ENCODE data around the gene CALD1. TPM values are rescaled to one million over a fixed set of nuclear protein-coding genes. Genes with fewer than 3 reads are reported as not detected.

CALD1 gene
- 100 to 1,000 TPM; 201 to 501 (median 268) TPM for polyA plus RNA-seq (ENCODE audit: insufficient read length in 4 of 4)

DNA sequence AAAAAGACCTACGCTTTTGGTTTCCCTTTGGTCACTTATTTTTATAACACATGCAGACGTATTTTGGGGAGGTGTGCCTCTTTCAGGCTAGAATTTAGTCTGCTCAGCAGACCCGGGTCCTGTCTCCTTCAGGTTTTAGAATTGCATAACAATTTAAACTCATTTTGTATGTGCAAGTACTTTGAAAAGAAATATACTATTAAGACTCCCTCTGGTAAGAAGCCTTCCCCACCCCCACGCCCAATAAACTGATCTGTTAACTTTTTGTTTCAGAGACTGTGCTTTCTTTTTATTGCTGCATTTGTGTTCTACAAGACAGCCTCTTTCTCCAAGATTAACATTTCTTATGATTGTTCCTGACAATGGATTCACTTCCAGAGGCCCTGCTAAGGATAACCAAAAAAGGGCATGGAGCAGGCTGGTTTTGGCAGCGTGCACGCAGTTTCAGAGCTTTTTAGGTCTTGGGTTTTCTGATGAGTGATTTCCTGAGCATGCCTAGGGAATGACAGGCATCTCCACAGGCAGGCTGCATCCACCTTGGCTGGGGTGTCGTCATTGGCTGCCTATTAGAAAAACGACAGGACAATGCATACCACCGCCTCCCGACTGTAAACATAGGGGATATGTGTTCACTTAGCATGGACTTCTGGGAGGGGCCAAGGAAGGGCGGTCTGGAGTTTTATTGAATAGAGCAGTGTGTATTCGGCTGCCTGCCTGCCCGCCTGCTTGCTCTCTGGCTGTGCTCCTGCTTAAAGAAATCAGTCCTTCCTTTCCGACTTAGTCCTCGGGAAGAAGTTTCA lies at the start of gene CALD1:
CALD1 (plus strand) TSS at position 694 of the 800 bp plus-strand sequence. CDS start 88,100 bp downstream, outside the sequence.
- DNase-seq (ENCODE audit: low read depth in 4 of 4, low spot score in 3 of 4): peak in 3 of 4 donors; percentile 53 to 65 (median 53)

DNA sequence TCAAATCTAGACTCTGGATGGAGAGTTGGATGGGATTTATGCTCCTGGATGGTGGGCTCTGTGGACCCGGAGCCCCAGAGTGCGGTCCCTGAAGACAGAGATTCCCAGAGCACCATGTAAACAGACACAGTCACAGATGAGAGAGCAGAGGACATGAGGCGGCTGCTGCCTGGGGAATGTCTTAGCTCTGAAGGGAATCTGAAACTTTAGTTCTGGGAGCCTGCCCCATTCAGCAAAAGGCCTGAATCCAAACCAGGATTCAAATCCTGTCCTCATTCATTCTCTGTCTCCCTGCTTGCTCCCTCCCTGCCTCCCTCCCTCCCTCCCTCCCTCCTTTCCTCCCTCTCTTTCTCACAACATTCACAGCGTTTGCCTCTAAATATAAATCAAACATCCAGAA lies 49.5 kb upstream of the CALD1 start:
- DNase-seq (ENCODE audit: low read depth in 4 of 4, low spot score in 3 of 4): peak in 2 of 4 donors; percentile 16 to 36

DNA sequence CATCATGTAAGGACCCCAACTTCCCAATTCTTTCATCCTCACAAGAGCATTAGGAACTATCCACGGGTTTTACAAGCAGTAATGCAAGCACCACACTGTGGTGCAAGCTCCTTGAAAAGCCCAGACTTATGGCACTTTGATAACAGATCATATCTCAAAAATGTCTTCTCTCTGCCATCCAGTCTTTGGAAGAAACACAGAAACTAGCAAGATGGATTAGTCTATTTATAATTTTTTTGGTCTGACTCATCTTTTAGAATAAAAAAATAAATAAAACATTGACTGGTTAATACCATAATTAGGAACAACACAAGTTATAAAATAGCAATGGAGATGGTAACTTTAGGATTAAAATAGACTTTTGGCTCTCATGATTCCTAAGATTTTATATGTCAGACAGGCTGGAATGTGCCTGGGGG lies 49.0 kb upstream of the CALD1 start:
- no peak for DNase-seq (ENCODE audit: low read depth in 4 of 4, low spot score in 3 of 4)

GRCh38 chr7:134731616-134732015 lies 47.8 kb upstream of the CALD1 start:
- no peak for DNase-seq (ENCODE audit: low read depth in 4 of 4, low spot score in 3 of 4)

DNA sequence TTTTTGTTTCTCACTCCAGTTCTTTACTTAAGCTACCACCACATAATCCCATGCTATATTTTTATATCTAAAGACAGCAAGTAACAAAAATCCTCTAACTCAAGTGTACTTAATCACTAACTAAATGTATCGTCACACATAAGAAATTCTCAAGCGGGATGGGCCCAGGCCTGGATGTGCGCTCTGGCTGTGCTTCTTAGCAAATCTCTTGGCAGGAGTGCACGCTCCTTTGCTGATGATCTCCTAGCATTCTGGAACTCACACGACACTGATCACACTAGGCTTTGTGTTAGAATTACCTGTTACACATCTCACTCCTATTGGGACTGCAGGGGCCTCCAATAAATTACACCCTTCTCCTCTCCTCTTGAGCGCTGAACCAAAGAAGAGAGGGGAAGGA lies 46.7 kb upstream of the CALD1 start:
- no peak for DNase-seq (ENCODE audit: low read depth in 4 of 4, low spot score in 3 of 4)

- DNase-seq (ENCODE audit: low read depth in 4 of 4, low spot score in 3 of 4): no peak
Measured at GRCh38 chr7:134736381-134736780, 43.1 kb upstream of the CALD1 start.

DNA sequence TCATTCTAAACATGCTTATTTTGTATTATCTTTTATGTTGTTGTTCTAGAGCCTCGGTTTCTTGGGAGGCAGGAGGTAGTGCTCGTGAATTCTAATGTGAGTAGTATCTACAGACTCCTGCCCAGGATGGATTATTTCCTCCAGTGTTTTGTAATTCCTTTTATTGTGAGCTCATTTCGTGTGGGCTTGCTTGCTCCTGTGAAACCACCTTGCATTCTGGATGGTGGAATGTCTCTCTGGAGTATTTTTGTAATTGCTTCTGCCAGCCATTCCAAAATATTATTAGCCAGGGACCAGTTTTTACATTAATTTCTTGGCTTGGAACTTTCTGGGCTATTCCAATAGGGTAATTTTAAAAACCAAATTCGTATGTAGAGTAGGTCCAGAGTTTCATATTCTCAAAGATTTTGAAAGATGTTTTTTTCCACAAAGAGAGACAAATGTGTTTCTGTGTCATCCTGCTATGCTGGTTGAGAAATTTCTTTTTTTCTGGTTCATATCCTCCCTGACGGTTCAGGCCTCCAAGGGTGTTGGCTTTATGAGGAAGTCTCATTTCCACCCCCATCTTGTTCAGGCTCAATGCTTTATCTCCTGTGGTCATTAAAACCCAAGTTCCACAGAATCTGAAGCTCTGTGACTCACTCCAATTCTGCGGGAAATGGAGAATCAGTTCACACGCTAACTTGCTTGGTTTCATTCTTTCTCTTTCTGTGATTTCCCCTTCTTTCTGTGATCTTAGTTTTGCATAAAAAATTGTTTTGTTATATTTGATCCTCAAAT lies 41.7 kb upstream of the CALD1 start:
- DNase-seq (ENCODE audit: low read depth in 4 of 4, low spot score in 3 of 4): no peak

- DNase-seq (ENCODE audit: low read depth in 4 of 4, low spot score in 3 of 4): no peak
Measured at GRCh38 chr7:134739362-134739761, 40.1 kb upstream of the CALD1 start.

DNA sequence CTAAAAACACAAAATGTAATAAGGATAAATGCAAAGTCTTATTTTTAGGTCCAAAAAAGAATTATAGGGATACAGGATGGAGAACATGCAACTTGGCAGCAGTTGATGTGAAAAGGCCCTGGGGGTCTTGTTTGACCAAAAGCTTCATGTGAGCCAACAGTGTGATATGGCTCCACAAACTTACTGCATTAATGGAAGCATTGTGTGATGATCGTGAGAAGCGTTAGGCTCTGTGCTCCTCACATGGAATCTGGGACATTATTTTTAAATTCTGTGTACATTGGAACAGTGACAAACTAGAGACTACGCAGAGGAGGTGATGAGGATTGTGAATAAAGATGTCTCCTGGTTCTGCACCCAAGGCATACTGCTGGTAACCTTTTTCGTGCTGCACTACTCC lies 39.1 kb upstream of the CALD1 start:
- no peak for DNase-seq (ENCODE audit: low read depth in 4 of 4, low spot score in 3 of 4)

DNA sequence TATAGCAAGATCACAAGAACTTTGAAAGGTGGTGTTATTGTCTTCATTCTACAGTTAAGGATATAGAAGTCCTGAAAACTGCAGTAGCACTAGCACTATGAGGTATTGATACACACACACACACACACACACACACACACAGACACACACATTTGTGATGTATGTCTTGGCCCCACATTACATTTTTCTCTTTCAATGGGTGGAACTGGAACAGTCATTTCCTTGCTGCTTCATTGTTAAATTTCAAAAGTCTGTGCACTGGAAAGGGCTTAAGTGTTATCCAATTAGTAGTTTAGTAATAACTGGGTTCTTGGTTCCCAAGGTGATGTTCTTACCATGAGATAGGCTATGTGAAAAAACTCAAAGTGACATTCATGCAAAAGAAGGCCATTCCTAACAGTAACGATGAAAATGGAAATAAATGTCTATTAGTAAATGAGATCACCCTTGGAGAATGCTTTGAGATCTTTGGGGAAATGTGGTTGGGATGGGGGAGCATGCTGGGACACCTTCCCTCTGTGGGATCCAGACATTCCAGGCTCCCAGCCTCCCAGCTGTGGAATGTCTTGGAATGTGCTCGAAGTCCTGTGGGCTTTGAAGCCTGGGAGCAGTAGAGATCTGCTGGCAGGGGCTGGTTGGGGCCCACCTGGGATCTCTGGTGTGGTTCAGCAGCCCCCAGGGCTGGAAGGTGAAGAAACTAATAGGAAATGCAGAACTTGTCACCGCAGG lies 37.4 kb upstream of the CALD1 start:
- DNase-seq (ENCODE audit: low read depth in 4 of 4, low spot score in 3 of 4): no peak

DNA sequence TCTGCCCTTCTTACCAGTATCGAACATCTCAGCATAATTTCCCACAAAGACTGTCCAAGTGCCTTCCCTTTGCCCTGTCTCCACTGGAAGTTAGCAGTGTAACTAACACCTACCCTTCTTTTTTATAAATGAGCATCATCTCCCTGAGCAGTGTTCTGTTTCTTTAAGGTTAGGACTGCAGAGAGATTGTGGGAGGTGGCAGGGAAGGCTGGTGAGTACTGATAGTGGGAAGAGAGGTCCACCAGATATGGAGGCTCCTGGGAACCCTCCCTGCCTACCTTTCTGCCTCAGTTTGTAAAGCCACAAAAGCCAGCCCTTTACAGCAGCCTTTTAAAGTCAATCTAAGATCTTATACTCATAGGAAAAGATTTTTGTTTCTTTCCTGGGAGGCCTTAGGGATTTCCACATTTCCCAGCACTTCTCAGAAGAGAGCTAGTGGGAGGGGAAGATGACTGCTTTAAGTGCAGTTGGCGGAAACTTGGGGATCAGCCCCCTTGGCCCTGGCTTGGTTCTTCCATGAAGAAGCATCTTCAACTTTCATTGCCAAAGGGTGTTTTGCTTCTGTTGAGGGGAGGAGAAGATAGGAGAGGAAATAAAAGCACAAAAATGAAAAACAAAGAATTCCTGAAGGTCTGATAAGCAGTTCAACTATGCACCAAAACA lies 36.6 kb upstream of the CALD1 start:
- no peak for DNase-seq (ENCODE audit: low read depth in 4 of 4, low spot score in 3 of 4)

DNA sequence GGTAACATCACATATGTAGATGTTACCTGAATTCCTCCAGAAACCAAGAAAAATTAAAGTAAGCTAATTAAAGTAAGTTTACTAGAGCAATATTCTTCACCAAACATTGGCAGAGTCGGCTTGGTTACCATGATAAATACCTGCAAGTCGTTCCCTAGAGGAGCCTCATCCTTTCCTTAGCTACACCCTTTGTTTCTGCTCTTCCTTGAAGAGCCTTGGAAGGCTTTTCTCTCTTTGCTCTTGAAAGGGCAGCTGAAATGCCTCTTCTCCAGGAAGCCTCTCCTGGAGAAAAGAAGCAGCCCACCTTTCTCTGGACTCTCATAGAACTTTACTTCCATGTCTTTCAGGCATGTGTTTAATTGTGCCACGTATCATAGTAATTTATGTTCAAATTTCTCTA lies 34.9 kb upstream of the CALD1 start:
- no peak for DNase-seq (ENCODE audit: low read depth in 4 of 4, low spot score in 3 of 4)

DNA sequence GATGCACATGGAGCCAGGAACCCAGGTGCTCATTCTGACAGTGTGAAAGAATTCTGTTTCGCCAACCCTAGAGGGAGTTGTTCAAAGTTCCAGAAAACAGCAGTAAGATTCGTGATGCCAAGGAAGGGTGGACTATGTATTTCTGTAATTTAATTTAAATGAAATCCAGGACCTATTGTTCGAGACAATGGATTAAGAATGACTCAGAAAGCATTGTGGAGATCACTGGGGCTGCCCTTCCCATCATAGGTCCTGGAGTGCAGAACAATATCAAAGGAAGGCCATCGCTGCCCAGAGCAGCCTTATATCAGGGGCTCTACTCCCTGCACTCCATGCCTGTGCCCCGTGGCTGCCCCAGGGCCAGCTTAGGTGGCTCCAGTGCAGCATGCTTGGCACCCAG lies 32.1 kb upstream of the CALD1 start:
- no peak for DNase-seq (ENCODE audit: low read depth in 4 of 4, low spot score in 3 of 4)

- DNase-seq (ENCODE audit: low read depth in 4 of 4, low spot score in 3 of 4): no peak
Measured at GRCh38 chr7:134750083-134751062, 29.1 kb upstream of the CALD1 start.

DNA sequence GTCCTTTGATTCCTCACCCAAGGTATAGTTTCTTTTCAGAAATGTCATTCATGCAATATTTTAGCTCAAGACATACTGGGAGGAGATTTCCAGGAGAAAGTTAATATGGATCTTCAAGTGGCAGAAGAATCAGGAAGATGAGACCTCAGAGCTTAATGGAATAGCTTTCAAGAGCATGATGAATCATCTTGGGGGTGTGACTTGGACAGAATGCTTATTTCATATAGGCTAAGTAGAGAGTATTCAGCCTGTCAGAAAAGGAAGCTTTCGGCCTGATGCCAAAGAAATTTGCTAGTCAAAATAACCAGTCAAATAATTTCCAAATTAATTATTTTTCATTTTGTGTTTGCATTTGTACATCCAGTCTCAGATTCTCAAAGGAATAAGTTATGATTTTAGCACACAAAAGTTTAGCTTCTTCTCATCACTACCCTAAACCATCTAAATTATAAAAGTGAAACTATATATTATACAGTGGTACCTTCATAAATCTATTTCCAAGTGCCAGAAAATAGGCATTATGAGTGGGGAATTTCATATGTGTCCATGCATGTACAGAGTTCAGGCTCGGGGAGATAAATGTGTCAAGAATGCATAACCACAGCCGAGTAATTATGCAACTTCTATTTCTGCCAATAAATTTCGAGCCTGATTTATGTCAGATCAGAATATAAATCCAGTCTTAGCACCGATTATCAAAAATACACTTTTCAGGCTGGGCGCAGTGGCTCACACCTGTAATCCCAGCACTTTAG lies 27.3 kb upstream of the CALD1 start:
- no peak for DNase-seq (ENCODE audit: low read depth in 4 of 4, low spot score in 3 of 4)

DNA sequence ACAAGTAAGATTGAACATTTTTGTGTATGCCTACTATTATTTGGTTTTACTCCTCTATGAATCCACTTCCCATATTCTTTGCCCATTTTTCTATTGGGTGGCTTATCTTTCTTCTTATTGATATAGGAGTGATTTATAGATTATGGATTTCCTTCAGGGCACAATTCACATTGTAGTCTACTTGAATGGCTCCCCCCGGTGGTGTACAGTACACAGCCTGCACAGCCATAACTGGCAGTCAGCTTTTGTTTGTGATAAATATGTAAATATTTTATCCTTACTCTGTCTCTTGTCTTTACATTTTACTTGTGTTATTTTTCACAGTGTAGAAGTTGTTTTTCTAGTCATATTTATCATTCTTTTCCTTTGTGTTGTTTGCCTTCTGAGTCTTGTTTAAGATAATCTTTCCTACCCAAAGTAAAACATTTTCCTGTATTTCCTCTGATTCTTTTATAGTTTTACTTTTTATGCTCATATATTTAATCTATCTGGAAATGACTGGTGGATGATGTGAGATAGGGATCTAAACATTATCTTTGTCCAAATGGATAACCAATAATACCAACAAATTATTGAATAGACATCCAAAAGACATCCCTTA lies 23.9 kb upstream of the CALD1 start:
- no peak for DNase-seq (ENCODE audit: low read depth in 4 of 4, low spot score in 3 of 4)

DNA sequence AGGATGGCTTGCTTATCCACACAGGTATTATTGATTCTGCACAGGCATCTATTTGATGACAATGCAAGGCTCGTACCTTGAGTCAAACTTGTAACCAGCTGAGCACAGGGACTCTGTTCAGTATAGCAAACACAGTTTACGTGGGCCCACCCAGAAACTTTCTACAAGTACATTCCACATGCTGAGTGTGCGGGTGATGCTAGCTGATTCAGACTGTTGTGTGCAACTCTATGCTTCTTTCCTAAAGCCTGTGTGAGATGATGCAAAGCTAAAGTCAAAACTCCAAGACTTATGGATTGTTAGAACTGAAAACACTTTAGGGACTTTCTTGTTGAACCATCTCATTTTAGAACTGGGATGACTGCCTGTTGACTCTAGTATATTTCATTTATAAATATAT lies 21.5 kb upstream of the CALD1 start:
- DNase-seq (ENCODE audit: low read depth in 4 of 4, low spot score in 3 of 4): no peak

DNA sequence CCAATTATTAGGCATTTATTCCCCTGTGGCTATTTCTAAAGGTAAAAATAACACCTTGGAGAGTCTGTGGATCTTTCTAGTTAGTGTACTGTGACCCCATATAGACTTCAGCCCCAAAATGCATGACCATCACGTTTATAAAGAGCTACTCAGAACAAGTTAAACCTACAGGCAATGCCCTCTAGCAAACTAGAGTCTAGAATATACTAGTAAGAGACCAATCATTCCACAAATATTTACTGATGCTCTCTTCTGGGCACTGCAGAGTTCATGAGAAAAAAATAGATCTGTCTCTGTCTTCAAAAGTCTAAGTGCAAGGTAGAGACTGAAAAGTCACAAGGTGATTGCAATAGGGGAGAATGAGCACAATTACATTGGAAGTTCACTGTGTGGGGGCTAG lies 20.5 kb upstream of the CALD1 start:
- no peak for DNase-seq (ENCODE audit: low read depth in 4 of 4, low spot score in 3 of 4)
